HG03066 (cell line): ENCODE measurements around the gene CERS6.
A peak's percentile ranks its signal among the peaks of the same experiment; 100 is the strongest.
"Not testable (repeated sequence)": the region's sequence is repeated elsewhere in the genome, so short reads cannot be mapped to it uniquely, and the experiment has no call there.

Source experiments
- ATAC-seq: cut with Tn5 transposase; IDR thresholded peaks from one replicate; pipeline ENCODE4 v1.9.1; 2021; ENCODE audit warnings: low read depth; ENCODE audit not compliant: unreplicated experiment

The CERS6 gene, protein sequence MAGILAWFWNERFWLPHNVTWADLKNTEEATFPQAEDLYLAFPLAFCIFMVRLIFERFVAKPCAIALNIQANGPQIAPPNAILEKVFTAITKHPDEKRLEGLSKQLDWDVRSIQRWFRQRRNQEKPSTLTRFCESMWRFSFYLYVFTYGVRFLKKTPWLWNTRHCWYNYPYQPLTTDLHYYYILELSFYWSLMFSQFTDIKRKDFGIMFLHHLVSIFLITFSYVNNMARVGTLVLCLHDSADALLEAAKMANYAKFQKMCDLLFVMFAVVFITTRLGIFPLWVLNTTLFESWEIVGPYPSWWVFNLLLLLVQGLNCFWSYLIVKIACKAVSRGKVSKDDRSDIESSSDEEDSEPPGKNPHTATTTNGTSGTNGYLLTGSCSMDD

DNA sequence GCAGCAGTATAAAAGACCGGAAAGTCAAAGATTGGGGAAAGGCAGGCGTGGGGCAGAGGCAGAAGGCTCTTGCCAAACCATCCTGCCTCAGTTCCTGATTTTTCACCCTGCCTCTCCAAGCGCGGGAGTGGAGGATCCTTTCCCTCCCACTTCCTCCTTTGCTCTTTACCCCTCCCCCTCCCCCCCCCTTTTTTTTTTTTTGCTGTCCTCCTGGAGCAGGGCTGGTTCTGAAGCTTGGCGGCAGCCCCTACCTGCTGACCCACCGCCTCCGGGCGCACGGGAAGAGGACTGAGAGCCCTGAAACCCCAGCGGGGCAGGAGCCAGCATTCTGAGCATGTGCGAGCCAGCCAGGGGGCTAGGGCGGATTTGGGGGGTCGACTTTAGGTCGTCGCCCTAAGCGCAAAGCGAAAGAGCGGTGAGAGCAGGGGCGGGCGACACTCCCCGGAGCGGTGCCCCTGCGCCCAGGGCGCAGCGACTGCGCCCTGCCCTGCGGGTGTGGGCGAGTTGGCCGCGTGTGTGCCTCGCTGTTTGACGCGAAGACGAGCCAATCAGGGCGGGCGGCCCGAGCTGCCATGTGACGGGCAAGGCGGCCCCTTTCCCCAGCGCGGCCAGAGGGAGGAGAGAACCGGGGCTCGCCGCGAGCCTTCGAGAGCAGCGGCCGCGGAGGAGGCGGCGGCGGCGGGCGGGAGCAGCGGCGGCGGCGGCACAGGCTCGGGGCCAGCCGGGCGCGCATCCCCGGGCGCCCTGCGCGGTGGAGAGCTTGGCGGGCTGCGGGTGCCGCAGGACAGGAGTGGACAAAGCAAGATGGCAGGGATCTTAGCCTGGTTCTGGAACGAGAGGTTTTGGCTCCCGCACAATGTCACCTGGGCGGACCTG lies at the start of gene CERS6:
Gene CERS6, plus strand, starts transcription at position 628 of the 876 bp plus-strand sequence. Its CDS starts 177 bp downstream, at position 805.
- peak; percentile 88 for ATAC-seq

DNA sequence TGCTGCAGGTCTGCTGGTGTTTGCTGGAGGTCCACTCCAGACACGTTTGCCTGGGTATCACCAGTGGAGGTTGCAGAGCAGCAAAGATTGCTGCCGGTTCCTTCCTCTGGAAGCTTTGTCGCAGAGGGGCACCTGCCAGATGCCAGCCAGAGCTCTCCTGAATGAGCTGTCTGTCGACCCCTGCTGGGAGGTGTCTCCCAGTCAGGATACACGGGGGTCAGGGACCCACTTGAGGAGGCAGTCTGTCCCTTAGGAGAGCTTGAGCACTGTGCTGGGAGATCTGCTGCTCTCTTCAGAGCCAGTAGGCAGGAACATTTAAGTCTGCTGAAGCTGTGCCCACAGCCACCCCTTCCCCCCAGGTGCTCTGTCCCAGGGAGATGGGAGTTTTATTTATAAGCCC lies 43.8 kb upstream of the CERS6 start:
- not testable (repeated sequence) for ATAC-seq

DNA sequence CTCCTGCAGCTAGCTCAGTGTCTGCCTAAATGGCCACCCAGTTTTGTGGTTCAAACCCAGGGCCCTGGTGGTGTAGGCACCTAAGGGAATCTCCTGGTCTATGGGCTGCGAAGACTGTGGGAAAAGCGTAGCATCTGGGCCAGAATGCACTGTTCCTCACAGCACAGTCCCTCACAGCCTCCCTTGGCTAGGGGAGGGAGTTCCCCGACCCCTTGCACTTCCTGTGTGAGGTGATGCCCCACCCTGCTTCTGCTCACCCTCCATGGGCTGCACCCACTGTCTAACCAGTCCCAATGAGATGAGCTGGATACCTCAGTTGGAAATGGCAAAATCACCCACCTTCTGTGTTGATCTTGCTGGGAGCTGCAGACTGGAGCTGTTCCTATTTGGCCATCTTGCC lies 43.0 kb upstream of the CERS6 start:
- not testable (repeated sequence) for ATAC-seq

DNA sequence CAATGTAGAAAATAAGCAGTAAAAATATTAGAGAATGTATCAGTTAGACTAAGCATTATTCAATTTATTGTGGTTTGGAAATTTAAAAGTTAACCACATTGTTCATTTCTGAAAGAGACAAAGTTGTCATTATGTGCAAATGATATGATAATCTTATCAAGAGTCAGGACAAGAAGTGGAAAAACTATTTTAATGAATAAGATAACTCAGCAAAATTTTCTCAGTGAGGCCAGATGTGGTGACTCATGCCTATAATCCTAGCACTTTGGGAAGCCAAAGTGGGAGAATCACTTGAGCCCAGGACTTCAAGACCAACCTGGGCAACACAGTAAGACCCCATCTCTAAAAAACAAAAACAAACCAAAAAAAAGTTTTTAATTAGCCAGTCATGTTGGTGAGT lies 39.5 kb upstream of the CERS6 start:
- ATAC-seq: no peak

DNA sequence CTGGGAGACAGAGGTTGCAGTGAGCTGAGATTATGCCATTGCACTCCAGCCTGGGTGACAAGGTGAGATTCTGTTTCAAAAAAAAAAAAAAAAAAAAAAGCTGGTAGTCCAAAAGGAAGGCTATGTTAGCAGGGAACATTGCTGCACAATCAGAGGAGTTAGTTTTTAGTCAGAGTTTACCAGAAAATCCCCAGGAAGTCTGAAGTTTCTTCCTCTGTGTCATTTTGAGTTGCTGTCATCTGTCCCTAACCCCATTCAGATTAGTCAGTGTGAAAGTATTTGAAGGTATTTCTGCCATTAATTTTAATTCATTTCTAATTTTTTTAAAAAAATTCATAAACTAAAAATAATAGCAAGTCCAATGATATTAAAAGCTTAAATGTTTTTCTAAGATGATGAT lies 33.5 kb upstream of the CERS6 start:
- ATAC-seq: peak; percentile 75

DNA sequence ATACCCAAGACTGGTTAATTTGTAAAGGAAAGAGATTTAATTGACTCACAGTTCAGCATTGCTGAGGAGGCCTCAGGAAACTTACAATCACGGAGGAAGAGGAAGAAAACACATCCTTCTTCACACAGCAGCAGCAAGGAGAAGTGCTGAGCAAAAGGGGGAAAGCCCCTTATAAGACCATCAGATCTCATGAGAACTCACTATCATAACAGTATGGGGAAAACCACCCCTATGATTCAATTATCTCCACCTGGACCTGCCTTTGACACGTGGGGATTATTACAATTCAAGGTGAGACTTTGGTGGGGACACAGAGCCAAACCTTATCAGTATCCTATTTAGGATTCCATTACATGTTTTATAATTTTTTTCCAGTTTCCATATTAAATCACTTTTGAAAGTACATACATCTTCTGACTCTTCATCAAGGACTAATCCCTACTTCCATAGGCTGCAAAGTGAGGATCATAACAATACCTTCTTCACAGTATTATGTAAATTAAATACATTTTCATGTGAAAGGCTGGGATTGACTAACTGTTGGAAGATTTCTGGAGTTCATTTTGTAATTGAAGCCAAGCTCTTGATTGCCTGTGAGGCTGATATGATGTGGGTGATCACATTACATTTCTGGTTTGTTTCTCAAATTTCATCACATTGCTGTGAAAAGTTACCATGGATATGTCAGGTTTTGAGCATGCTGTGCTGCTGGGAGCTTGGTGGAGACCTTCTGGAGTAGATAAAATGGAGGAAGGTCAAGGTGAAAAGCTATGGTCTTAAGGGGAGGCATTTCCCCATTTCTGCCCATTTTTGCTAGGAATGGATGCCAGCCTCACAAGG lies 31.7 kb upstream of the CERS6 start:
- ATAC-seq: no peak

DNA sequence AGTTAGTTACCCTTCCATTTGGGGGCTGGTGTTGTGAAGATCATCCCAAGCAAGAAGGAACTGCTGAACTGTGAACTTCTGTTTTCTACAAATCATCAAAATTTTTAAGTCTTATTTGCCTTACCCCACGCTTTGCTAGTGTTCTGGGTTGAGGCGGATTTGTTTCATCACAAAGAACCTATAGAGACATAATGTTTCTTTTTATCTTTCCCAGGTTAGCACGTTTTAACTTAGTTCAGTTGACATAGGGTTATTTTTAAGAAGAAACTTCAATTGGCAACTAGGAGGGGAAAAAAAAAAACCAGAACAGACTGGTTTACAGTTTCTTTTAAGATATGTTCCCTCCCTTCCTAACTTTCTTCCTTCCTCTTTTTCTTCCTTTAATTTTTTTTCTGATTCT lies 31.1 kb upstream of the CERS6 start:
- ATAC-seq: no peak

DNA sequence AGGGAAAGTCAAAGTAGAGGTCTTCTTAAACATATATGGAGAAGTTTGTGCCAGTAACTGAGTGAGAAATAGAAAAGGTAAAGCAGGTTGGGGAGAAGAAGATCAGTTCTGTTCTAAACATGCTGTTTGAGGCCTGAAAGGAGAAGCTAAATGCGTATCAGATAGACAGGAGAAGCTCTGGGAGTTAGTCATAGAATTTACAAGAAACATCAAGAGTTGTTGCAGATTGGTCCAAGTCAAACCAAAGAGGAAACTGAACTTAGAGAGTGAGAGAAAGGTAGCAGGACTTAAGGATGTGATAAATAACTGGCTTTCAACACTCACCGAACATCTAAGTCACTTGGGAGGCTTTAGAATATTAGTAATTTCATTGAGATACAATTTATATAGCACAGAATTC lies 29.2 kb upstream of the CERS6 start:
- ATAC-seq: no peak

DNA sequence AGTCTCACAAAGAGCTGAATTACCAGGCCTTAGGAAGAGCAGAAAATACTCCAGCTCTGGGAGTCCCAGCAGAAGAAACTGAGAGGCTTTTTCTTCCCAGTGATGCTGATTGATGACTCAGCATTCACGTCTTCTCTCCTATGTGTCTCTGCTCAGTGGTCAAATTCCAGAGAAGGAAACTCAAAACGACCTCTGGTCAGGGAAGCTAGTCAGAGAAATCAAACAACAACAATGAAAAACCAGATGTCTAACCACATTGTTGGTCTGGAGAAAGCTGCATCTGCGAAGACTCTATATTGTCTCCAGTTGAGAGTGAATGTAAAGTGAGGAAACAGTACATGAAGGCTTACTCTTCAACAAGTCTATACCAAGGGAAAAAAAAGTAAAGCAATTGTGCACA lies 28.6 kb upstream of the CERS6 start:
- ATAC-seq: no peak

DNA sequence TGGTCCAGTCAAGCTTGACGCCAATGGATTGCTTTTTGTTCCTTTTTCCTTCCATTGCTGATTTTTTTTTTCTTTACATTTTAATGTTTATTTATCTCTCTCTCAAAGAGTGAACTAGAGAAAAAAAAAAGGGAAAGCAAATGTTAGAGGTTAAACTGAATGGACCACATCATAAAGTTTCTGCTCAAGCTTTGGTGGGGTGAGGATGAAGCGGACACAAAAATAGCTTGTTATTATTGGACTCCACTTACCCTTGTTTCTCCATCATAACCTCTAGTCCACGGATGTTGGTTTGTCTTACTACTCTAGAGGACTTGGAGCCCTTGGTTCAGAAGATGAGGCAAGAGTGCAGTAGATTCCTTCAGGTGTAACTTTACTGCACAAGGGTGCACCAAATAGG lies 27.6 kb upstream of the CERS6 start:
- ATAC-seq: no peak

DNA sequence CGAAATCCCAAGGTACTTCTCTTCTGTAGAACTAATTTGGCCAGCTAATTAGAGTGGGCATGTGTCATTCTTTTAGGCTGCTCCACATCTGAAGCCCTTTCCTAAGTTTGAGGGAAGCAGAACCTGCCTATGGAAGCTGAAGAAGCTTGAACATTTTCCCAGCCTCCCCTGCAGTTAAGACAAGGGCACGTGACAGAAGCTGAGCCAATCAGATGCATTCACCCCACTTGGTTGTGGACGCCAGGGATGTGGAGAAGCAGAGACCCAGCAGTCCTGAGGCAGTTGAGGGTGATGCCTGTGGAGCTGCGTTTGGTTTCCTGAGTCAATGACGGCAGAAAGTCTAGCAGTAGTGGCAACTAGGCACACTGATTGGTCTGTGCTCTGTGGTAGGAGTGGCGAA lies 26.1 kb upstream of the CERS6 start:
- ATAC-seq: no peak

DNA sequence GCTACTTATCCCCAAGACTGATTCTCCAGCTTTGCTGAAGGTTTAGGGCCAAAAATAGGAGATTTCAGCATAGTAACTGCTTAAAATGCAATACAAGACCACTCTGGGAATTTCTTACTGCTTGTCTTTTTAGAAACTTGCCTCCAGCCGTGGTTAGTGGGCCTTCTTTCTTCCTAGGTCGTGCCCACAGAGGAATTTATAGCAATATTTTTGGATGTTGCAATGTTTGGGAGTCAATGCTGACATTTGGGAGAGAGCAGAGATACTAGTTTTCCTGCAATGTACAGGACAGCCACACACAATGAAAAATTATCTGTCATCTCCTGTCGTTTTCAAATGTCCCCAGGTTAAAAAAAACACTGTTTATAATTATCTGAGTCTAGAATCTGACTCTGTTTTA lies 25.6 kb upstream of the CERS6 start:
- no peak for ATAC-seq

DNA sequence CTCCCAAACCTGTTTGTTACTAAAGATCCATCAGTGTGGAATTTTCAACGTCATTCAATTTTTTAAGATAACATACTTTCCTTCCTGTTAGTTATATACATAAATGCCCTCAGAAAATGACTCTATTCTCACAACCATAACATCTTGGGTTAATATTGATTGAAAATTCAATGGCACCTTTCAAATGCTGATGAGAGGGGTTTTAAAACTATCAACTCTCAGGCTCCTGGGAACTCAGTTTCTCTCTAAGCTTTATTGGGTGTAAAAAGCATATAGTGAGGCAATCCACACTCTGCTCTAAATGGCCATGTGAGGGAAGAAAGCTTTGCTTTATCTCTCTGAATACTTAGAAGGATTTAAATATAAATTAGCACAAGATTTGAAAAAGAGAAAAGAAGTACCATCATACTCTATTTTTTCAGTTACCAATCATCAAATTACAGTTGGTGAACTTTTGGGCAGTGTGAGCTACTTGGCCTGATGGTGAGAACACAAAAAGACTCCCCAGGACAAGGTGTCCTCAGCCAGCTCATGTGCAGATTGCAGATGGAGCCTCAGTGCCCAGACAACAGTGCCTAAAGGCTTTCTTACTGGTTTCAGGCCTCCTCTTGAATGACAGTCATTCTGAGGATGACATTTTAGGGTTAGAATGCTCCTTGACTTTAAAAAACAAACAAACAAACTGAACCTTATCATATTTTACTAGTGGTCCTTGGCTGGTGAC lies 24.6 kb upstream of the CERS6 start:
- no peak for ATAC-seq

DNA sequence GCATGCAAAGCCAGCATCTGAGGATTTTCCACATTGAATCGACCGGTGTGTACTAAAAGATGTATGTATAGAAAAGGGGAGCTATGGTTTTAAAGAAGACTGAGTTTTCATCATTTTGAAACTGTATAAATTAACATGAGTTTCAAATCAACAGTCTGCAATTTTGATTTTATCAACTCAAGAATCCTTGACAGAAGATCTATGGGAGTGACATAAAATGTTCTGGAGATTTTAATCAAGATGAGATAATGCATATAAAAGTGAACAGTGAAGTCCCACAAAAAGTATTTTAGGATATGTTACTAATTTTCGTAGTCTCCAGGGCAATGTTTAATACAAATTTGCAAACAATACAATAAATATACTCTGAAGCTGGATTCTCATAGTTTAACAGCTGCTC lies 24.0 kb upstream of the CERS6 start:
- no peak for ATAC-seq

DNA sequence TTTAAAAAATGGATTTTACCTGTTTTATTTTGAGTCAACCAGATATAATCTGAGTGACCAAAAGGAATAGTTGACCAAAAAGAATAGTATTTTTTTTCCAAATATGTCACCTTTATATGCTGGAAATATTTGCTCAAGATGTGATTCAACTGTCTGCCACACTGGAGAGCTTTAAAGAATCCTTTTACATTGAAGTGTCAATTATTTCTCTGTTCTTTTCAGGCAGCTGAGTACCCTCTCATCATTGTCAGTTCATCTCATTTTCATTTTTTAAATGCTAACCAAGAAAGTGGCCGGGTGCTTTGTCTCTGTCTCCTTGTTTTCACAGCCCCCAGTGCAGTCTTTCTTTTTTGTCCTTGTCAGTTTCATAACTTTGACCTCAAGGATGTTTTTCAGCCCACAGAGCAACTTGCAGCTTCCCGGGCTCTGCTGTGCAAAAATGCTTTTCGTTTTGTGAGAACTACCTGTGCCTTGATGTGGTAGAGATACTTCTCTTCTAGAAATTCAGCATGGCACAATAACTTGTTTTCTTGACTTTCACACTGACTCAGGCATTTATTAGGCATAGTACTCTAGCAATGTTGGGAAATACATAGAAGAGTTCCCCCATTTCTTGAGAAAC lies 23.4 kb upstream of the CERS6 start:
- ATAC-seq: peak; percentile 76

DNA sequence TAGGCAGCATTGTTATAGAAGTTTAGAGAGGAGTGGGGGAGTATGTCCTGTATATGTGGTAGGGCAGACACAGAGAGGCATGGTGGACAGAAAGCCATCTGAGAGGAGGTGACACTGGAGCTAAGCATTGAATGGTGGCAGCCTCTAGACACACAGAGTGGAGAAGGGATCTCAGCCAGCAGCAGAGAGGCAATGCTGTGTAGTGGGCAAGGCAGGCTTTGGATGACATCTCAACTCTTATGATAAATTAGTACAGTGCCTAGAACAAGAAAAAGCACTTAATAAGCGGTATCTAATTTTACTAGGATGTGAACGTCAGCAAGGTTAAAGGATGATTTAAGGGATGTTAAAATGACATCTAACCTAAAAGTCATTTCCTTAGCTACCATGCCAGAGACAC lies 22.5 kb upstream of the CERS6 start:
- no peak for ATAC-seq

DNA sequence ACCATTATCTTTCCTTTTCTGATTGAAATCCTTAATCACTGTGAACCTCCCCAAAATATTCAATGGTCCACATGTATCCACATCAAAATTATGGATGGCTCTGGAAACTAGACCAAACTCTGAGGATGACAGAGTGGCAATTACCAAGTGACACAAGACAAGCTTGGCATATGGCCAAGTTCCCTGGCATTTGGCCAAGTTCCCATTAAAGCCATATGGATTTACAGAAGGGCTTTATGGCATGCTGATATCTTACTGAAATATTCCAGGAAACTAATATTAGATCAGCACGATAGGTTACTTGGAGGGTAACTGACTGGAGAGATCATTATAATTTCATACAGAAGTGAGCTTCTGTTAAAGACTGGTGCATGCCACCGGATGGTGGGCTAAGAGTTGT lies 21.9 kb upstream of the CERS6 start:
- ATAC-seq: no peak

DNA sequence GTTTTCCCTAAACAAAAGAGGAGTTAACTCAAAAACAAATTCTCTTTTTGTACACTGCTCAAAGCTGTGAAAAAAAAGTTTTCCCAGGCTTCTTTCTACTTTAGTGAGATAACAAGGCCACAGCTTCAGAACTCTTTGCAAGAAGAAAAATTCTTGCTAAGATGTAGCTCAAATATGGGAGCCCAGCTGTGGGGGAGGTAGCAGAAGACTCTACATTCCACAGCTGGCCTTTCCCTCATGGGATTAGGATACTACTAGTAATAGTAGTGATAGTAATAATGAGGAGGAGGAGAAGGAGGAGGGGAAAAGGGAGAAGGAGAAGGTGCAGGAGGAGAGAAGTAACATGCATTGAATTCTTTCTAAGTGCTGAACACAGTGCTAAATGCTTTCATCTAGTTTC lies 19.2 kb upstream of the CERS6 start:
- no peak for ATAC-seq

DNA sequence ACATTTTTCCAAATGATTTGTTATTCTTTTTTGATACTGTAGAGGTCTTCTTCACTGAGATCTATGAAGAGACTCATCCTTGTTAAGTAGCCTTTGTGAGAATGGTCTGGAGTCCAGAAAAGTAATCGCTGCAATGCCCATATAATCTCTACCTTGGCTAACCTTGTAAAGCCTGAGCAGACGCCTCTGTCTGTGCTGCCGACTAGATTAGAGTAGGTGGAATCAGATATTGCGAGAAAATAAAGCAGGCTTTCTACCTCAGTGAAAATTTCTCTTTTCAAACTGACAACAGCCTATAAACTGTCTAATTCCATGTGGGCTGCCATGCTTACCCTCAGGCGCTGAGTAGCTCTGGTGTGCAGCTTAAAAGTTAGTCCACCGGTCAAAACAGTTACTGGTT lies 17.5 kb upstream of the CERS6 start:
- ATAC-seq: no peak

DNA sequence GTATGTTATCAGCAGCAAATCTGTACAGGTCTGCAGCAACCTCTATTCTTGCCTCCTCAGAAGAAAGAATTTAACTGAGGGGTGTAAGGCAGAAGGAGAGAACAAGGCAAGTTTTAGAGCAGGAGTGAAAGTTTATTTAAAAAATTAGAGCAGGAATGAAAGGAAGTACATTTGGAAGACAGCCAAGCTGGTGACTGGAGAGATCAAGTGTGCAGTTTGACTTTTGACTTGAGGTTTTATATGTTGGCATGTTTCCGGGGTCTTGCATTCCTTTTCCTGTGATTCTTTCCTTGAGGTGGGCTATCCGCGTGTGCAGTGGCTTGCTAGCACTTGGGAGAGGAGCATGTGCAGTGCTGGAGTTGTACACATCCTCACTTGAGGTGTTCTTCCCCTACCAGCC lies 16.5 kb upstream of the CERS6 start:
- no peak for ATAC-seq
